A549 (cell line): ENCODE results near the gene LRRC73.

Experiments used
- CEBPB ChIP-seq, 2 experiments: fragments of >200 bp in 1 of 2; sonication (Bioruptor Twin) in 1 of 2; formaldehyde crosslinking in 1 of 2; IDR thresholded peaks; 2 replicates each; pipeline ENCODE4 v1.6.1; 2012 to 2016
- CTCF ChIP-seq: fragments of >200 bp; sonication (Bioruptor Twin); formaldehyde crosslinking; IDR thresholded peaks from 3 replicates; pipeline ENCODE4 v1.5.1; 2016
- MAFK ChIP-seq: fragments of 450-650 bp; IDR thresholded peaks from 2 replicates; pipeline ENCODE4 v1.6.1; 2014; ENCODE audit not compliant: partially characterized antibody
- POLR2A ChIP-seq: IDR thresholded peaks from 2 replicates; pipeline ENCODE4 v1.6.1; 2012; ENCODE audit warnings: mild to moderate bottlenecking, low read length
- RAD21 ChIP-seq, 2 experiments: fragments of >200 bp in 1 of 2; sonication (Bioruptor Twin) in 1 of 2; formaldehyde crosslinking in 1 of 2; IDR thresholded peaks in 1 of 2; conservative IDR thresholded peaks in 1 of 2; 2 replicates in 1 of 2; 3 replicates in 1 of 2; pipeline ENCODE4 v1.6.1; 2012 to 2018; ENCODE audit warnings: inconsistent platforms in 1 of 2
- RCOR1 ChIP-seq: fragments of 150-350 bp; IDR thresholded peaks from 2 replicates; pipeline ENCODE4 v1.6.1; 2014; ENCODE audit warnings: antibody characterized with exemption, low read length, low read depth
- RFX5 ChIP-seq: fragments of 450-650 bp; IDR thresholded peaks from 2 replicates; pipeline ENCODE4 v1.7.1; 2014; ENCODE audit warnings: antibody characterized with exemption, mild to moderate bottlenecking, moderate library complexity
- SREBF2 ChIP-seq: fragments of 450-650 bp; IDR thresholded peaks from 2 replicates; pipeline ENCODE4 v1.6.1; 2014; ENCODE audit warnings: mild to moderate bottlenecking, moderate library complexity
- TF ChIP-seq, protein P1 (sequence below): fragments of 450-650 bp; IDR thresholded peaks from 2 replicates; pipeline ENCODE4 v1.6.1; 2014; ENCODE audit warnings: antibody characterized with exemption
- TF ChIP-seq, protein P2 (sequence below): fragments of 150-350 bp; IDR thresholded peaks from 2 replicates; pipeline ENCODE4 v1.6.1; 2014; ENCODE audit warnings: low read depth, mild to moderate bottlenecking, low read length

GRCh38 chr6:43467752-43468151 lies 42.4 kb downstream of the LRRC73 start:
- TF ChIP-seq MAFK: no peak
- TF ChIP-seq CEBPB (IDR thresholded peaks at IDR 0.05): no peak
- TF ChIP-seq POLR2A: no peak
- TF ChIP-seq RFX5: no peak
- no peak for TF ChIP-seq SREBF2
- TF ChIP-seq, protein P1, sequence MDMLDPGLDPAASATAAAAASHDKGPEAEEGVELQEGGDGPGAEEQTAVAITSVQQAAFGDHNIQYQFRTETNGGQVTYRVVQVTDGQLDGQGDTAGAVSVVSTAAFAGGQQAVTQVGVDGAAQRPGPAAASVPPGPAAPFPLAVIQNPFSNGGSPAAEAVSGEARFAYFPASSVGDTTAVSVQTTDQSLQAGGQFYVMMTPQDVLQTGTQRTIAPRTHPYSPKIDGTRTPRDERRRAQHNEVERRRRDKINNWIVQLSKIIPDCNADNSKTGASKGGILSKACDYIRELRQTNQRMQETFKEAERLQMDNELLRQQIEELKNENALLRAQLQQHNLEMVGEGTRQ: no peak
- no peak for TF ChIP-seq RCOR1
- TF ChIP-seq, protein P2, sequence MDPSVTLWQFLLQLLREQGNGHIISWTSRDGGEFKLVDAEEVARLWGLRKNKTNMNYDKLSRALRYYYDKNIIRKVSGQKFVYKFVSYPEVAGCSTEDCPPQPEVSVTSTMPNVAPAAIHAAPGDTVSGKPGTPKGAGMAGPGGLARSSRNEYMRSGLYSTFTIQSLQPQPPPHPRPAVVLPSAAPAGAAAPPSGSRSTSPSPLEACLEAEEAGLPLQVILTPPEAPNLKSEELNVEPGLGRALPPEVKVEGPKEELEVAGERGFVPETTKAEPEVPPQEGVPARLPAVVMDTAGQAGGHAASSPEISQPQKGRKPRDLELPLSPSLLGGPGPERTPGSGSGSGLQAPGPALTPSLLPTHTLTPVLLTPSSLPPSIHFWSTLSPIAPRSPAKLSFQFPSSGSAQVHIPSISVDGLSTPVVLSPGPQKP: no peak
- no peak for TF ChIP-seq CTCF
- no peak for TF ChIP-seq RAD21 (conservative IDR thresholded peaks at IDR 0.05 in 1 of 2, IDR thresholded peaks at IDR 0.05 in 1 of 2)
